ENCODE results near the gene WSCD1.
A peak's percentile ranks its signal among the peaks of the same experiment; 100 is the strongest.

WSCD1 gene

GRCh38 chr17:6069539-6070429 is at the start of gene WSCD1:
Gene WSCD1, plus strand, starts transcription at chr17:6070379. Its CDS starts 10,280 bp downstream, at chr17:6080659.
- DNase-seq, result peak in 1 of 2 donors; percentile 6

GRCh38 chr17:6021011-6021400 is 49.2 kb upstream of the WSCD1 start:
- no peak for DNase-seq

- DNase-seq, result no peak
These were observed 48.6 kb upstream of the WSCD1 start for GRCh38 chr17:6021627-6022026.

- DNase-seq, result no peak
These were observed 46.9 kb upstream of the WSCD1 start for GRCh38 chr17:6023036-6023831.

- no peak for DNase-seq
These were observed 45.6 kb upstream of the WSCD1 start for GRCh38 chr17:6024576-6024975.

GRCh38 chr17:6027342-6028024 is 42.7 kb upstream of the WSCD1 start:
- no peak for DNase-seq

GRCh38 chr17:6028294-6028693 is 41.9 kb upstream of the WSCD1 start:
- DNase-seq, result no peak

GRCh38 chr17:6035801-6036394 is 34.3 kb upstream of the WSCD1 start:
- DNase-seq, result no peak

GRCh38 chr17:6040504-6040903 is 29.7 kb upstream of the WSCD1 start:
- no peak for DNase-seq

- no peak for DNase-seq
These were observed 28.9 kb upstream of the WSCD1 start for GRCh38 chr17:6041246-6041645.

GRCh38 chr17:6043405-6043804 is 26.8 kb upstream of the WSCD1 start:
- DNase-seq, result no peak

GRCh38 chr17:6044261-6044660 is 25.9 kb upstream of the WSCD1 start:
- DNase-seq, result no peak

- no peak for DNase-seq
These were observed 24.4 kb upstream of the WSCD1 start for GRCh38 chr17:6045621-6046357.

- no peak for DNase-seq
These were observed 23.7 kb upstream of the WSCD1 start for GRCh38 chr17:6046431-6046830.

- DNase-seq, result no peak
These were observed 23.2 kb upstream of the WSCD1 start for GRCh38 chr17:6046931-6047330.

- DNase-seq, result no peak
These were observed 22.2 kb upstream of the WSCD1 start for GRCh38 chr17:6047966-6048365.

- DNase-seq, result no peak
These were observed 21.7 kb upstream of the WSCD1 start for GRCh38 chr17:6048486-6048885.

- DNase-seq, result no peak
These were observed 17.3 kb upstream of the WSCD1 start for GRCh38 chr17:6052926-6053325.

GRCh38 chr17:6054372-6054771 is 15.8 kb upstream of the WSCD1 start:
- DNase-seq, result no peak

- no peak for DNase-seq
These were observed 14.1 kb upstream of the WSCD1 start for GRCh38 chr17:6056104-6056503.

- DNase-seq, result no peak
These were observed 12.6 kb upstream of the WSCD1 start for GRCh38 chr17:6057562-6057961.

GRCh38 chr17:6059406-6059805 is 10.8 kb upstream of the WSCD1 start:
- DNase-seq, result no peak

Data from CD4-positive, alpha-beta T cell treated with Interleukin-1 beta for 1 hour (primary cell).